GM21619 (cell line): Measurements from ENCODE around the gene P4HA1.
"Not testable (repeated sequence)": the region's sequence is repeated elsewhere in the genome, so short reads cannot be mapped to it uniquely, and the experiment has no call there.

Source experiments
- ATAC-seq: cut with Tn5 transposase; IDR thresholded peaks from one replicate; pipeline ENCODE4 v1.9.1; 2021; ENCODE audit not compliant: unreplicated experiment

The P4HA1 gene

GRCh38 chr10:73096449-73097304 is at the start of gene P4HA1:
P4HA1 (minus strand) TSS chr10:73096866; CDS start chr10:73074883, 21,983 bp downstream.
- ATAC-seq: peak; percentile 82

GRCh38 chr10:73141603-73142002 is 44.9 kb upstream of the P4HA1 start:
- ATAC-seq: no peak

GRCh38 chr10:73139251-73139650 is 42.6 kb upstream of the P4HA1 start:
- ATAC-seq: no peak

GRCh38 chr10:73136627-73137026 is 40.0 kb upstream of the P4HA1 start:
- ATAC-seq: no peak

GRCh38 chr10:73134727-73135126 is 38.1 kb upstream of the P4HA1 start:
- ATAC-seq: no peak

GRCh38 chr10:73131913-73132686 is 35.4 kb upstream of the P4HA1 start:
- no peak for ATAC-seq

GRCh38 chr10:73131301-73131700 is 34.6 kb upstream of the P4HA1 start:
- ATAC-seq: no peak

GRCh38 chr10:73126343-73126742 is 29.7 kb upstream of the P4HA1 start:
- ATAC-seq: no peak

GRCh38 chr10:73119952-73120351 is 23.3 kb upstream of the P4HA1 start:
- no peak for ATAC-seq

GRCh38 chr10:73119457-73119856 is 22.8 kb upstream of the P4HA1 start:
- ATAC-seq: no peak

- peak; percentile 76 for ATAC-seq
These were observed 21.5 kb upstream of the P4HA1 start for GRCh38 chr10:73117976-73118743.

GRCh38 chr10:73116017-73116416 is 19.4 kb upstream of the P4HA1 start:
- no peak for ATAC-seq

- no peak for ATAC-seq
These were observed 16.9 kb upstream of the P4HA1 start for GRCh38 chr10:73113551-73113950.

GRCh38 chr10:73112032-73112431 is 15.4 kb upstream of the P4HA1 start:
- not testable (repeated sequence) for ATAC-seq

- ATAC-seq: peak; percentile 66
These were observed 13.7 kb upstream of the P4HA1 start, which contains the start of gene NUDT13 for GRCh38 chr10:73110345-73110849. NUDT13 (plus strand) TSS chr10:73110455; CDS start chr10:73114366, 3,911 bp downstream.

- ATAC-seq: not testable (repeated sequence)
These were observed 12.6 kb upstream of the P4HA1 start for GRCh38 chr10:73109248-73109652.

- no peak for ATAC-seq
These were observed 9.6 kb upstream of the P4HA1 start for GRCh38 chr10:73106301-73106700.

GRCh38 chr10:73099141-73099540 is 2.5 kb upstream of the P4HA1 start:
- no peak for ATAC-seq

- ATAC-seq: no peak
These were observed 622 bp upstream of the P4HA1 start for GRCh38 chr10:73097305-73097670.

GRCh38 chr10:73096041-73096448 is 621 bp downstream of the P4HA1 start:
- ATAC-seq: peak; percentile 24

GRCh38 chr10:73095481-73096021 is 1.1 kb downstream of the P4HA1 start:
- ATAC-seq: no peak
